ENCODE results near the gene PTPRG.
A peak's percentile ranks its signal among the peaks of the same experiment; 100 is the strongest.

The PTPRG gene

DNA sequence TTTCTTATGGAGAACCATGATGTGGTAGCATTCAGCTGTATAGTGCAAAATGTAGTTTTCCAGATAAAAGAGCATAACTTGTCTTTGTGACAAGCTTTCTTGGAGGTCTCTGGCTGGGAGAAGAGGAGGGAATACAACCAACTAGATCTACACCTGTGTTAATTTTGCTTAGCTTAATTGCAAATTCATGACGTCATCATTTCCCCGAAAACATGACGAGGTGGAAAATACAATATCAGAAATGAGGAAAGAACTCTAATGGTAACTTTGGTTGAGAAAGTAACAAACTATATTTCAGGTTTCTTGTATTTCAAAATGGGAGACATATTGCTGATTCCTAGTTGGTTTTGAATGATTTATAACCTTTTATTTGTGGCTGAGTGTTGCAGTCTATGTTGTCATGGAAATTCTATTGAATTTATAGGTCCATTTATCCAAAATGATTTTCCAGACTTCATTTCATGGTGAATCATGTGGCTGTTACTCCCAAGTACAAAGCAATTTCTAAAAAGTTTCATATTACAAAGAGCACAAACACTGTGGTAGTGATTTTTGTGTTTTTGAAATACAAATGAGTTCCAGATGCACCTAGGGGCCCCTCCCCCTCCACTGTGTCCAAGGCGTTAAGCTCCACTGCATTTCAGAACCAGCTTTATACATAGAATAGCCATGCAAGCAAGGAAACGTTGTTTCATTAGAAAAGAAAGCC is 504.8 kb downstream of the PTPRG start:
- DNase-seq (ENCODE audit: low spot score), result no peak

DNA sequence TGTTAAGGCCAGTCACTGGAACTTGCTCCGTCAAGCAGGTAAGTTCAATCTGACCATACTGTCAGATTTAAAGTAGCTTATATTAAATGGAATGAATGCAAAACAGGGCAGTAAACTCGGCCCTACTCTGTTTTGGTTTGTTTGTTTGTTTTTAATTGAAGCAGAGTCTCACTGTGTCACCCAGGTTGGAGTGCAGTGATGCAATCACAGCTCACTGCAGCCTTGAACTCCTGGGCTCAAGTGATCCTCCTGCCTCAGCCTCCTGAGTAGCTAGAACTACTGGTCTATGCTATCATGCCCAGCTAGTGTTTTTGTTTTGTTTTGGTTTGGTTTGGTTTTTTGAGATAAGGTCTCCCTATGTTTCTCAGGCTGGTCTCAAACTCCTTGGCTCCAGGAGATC is 507.0 kb downstream of the PTPRG start:
- no peak for DNase-seq (ENCODE audit: low spot score)

DNA sequence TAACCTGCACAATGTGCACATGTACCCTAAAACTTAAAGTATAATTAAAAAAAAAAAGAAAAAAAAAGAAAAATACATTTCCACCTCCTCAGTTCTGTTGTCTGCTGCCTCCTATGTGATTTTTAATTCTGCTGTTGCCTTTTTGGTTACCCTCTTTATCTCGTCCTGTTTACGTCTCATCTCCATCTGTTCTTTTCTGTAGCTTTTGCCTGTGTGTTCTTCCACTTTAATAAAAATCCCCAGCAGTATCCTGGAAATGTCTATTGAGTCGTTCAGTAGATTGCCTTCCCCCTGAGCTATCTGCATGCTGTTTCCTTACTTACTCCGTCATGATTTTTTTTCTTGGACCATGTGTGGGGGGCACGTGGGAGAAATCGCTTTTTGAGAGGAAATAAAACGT is 509.5 kb downstream of the PTPRG start:
- DNase-seq (ENCODE audit: low spot score), result no peak

DNA sequence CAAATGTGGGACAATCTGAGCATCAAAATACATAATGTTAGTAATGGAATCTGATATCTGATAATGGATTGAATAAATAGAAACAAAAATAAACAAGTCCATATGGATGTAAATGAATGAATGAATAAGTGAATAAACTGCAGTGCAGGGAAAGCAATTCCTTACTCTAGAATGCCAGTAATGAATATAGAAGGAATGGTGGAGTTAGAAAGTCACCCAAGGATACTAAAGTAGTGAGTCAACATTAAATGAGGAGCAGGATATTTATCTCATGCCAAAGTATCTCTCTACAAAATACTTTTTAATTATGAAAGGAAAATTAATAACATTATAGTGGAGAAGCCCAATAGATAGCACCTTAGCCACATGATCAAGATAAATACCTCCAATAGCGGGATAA is 511.7 kb downstream of the PTPRG start:
- DNase-seq (ENCODE audit: low spot score), result no peak

DNA sequence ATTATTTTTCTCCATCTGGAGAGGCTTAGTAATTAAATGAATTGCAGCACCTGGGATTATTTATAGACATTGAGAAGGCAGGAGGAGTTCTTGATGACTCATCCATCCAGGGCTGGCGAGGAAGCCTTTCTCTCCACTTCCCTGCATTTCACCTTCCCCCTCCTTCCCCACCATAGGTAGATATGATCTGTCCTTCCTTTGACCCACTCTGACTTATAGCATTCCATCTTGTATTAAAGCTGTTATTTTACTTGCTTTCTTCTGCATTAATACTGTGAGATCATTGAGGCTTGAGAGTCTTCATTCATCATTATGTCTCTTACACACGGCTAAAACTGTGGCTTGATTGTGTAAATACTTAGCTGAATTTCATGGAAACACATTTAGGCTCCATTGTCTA is 523.2 kb downstream of the PTPRG start:
- DNase-seq (ENCODE audit: low spot score), result no peak

DNA sequence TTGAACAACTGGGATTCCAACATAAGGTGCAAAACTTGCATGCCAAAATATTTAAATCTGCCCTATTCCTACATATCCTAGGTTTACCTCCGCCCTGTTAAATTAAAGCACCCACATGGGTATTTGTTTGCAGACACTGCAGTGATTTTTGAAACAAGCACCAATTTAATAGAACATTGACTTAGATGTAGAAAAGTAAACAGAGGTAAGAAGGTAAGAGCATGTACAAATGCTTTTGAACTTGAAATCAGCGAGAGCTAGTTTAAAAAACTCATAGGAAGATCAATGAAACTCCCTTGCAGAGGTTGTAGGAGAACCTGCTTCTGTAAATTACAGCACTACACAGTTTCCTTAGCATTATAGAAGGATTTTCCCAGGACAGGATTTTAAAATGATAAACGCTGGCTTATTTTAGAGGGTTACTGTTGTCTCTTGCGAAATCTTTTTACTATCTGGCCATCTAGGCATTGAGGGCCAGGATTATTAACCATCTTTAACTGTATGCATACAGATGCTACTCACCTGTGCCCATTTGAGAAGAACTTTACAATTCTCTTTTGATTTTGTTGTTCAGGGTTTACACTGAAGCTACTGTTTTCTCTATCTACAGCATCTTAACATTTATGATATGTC is 527.2 kb downstream of the PTPRG start:
- no peak for DNase-seq (ENCODE audit: low spot score)

DNA sequence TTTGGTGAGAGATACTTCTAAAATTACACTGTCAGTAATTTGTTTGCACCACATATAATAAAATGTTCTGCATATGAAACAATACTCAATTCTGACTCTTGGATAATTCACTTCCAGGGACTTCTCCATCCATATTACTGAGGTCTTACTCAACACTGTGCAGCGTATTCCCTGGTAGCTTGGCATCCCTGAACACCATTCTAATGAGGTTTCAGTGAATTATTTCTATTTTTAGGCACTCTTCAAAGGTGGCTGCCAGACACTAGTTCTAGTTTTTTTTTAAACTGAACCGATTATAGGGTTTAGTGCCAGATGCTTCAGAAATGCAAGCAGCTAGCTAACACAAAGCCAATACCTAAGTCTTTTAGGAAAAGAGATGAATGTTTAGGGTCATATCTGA is 528.7 kb downstream of the PTPRG start:
- no peak for DNase-seq (ENCODE audit: low spot score)

DNA sequence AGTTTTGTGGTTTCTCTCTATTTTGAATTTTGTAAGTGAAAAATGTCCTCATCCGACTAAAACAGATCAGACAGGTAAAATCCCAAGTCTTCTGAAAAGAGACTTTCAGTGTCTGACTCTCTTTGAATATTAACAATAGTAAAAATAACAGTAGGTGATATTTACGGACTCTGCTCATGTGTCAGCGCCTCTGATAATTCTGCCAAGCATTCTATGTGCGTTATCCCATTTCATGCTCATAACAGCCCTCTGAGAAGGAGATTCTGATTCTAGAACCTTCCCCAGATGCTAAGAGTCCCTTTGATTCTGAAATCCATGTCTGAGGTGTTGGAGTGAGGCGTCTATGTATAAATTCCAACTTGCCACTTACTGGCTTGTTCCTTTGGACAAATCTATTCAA is 529.1 kb downstream of the PTPRG start:
- DNase-seq (ENCODE audit: low spot score), result no peak

DNA sequence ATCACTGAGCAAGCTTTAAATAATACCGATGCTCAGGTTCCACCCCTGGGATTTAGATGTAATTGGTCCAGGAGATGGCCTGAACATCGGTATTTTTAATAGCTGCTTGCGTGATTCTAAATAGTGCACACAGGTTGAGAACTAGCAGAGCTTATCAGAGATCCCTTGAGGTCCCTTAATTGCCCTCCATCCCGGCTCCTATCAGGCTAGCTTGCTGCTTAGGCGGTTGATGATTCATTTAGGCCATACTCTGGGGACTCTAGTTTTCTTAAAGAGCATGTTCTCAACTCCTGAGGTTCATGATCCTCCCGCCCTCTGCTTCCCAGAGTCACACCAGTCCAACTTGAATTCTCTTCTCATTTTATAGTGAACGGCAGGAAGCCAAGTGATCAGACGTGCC is 531.7 kb downstream of the PTPRG start:
- DNase-seq (ENCODE audit: low spot score), result no peak

DNA sequence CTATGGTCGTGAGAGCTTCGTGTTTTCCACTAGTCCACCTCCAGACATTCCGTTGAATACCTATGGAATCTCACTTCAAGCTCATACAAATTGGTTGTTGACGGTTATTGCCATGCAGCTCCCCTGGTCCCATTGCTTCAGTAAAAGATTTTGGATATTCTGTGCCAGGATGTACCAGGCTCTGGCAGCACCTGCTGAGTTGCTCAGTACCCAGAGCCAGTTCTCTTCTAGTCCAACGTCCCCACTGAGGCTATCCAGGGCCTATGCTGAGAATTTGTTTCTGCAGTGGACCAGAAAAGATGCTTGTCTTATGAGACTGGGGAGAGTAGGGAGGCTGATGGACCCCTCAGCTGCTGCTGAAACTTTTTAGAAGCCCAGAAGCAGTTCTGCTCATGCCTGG is 533.1 kb downstream of the PTPRG start:
- DNase-seq (ENCODE audit: low spot score), result no peak

DNA sequence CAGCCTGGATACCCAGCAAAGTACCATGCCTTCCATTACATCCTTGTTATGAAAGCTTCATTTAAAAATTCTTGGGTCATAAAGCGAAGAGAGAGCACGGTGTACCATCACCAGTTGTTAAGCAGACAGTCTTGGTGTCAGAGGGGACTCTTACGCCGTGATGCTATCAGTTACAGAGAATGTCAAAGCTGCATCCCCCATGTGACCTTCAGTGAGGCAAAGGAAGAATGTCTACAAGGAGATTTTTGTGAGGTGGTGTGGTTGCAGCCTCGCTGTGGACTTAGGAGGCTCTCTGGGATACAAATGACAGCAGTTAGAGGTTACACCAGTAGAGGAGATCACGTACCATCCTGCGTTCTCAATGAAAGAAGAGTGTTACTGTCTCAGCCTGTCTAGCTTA is 533.7 kb downstream of the PTPRG start:
- DNase-seq (ENCODE audit: low spot score), result no peak

DNA sequence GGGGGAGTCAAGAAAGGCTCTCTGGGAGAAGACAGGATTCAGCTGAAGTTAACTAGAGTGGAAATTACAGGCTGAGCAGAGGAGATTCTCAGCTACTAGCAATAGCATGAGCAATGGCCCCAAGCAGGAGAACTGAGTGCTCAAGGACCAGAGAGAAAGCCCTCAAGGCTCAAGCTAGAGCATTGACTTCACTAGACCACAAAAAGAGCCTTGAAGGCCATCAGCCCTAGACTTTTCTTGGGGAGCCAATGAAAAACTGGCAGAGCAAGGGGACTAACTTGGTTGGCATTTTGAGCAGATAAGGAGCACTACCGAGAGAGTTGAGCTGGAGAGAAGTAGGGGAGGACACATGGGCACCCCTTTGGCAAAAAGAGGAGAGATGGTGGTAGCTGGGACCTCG is 534.4 kb downstream of the PTPRG start:
- no peak for DNase-seq (ENCODE audit: low spot score)

DNA sequence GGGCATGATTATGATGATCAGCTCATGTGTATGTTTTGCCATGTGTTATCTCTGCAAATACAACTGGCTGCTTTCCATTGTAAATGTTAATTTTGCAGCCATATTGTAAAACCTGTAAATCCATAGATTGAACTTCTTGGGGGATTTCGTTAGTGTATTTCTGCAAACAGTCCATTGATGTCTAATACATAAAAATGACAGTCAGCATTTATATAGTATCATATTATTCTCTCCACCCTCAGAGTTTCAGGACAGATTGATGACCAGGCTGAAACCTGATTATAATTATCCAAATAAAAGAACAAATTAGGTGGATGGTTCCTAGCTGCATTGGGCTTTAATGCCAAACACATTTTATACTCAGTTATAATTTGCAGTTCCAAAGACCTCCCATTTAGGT is 535.1 kb downstream of the PTPRG start:
- no peak for DNase-seq (ENCODE audit: low spot score)

DNA sequence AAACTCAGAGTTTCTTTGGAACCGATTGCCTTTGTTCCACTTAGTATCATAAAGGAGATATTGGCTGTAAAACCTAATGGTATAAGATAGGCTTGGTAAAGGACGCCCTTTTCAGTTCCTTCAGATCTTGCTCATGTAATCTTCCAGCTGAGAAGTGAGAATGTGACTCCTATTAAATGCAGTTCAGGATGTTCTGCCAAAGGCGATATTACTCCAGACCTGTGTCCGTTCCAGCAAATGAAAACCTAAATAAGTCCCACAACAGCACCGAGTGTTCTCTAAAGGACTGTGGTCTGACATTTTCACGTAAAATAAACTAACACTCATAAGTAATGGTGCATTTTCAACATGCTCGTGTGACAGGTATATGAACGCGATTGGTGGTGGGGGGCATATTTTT is 535.8 kb downstream of the PTPRG start:
- no peak for DNase-seq (ENCODE audit: low spot score)

DNA sequence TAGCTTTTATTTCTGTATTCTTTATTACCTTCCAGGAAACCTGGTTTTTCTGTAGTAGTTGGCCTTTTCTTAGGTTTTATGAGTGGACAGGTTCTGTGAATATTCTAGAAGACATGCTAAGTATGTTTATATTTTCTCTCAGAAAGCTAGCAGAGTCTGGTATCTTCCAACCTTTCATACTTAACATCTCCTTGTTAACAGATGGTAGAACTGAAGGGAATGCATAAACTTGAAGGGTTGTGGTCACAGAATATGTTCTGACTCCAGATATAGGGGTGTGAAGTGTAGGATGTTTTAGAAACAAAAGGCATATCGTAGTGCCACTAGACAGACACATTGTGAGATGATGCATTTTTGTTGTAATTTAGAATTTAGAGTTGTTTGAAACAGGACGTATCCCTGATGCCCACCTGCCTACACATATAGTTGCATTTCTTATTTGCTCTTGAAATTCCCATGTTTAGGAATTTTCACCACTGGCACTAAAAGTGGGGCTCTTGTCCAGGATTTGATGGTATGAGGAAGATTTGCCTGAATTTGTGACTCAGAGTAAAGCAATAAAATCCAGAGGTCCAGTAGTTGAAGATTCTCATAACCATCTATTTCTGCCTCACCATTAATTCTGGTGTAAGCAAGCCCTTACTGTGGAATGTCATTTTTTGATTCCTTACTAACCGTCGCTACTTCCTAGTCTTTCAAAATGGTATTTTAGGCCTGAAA is 537.4 kb downstream of the PTPRG start:
- no peak for DNase-seq (ENCODE audit: low spot score)

DNA sequence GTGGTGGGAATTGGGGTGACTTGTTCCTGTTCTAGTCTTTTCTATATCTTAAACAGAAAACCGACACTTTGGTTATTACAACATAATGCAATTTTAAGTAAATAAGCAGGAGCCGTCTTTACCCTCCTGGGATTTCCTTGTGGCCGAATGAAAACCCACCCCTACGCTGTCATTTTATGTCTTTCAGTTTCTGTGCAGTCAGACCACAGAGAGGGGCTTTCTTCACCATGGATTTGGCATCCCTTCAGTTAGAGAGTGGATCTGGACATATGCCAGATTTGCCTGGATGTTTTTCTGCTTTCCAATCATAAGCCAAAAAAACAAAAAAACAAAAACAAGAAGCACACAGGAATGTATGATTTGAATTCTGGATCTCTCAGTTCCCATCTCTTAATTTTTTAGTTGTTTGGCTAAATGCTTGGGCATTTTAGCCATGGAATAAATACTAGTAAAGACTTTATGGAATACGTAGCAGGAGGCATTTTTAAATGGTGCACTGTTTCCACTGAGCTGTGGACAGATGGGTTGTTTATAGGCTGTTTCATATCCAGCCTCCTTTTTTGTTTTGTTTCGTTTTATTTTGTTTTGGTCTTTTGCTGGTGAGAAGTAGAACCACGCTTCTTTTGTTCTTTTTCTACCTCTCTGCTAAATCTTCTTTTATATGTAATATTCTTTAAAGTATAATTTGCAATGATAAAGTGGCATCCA is 539.1 kb downstream of the PTPRG start:
- no peak for DNase-seq (ENCODE audit: low spot score)

DNA sequence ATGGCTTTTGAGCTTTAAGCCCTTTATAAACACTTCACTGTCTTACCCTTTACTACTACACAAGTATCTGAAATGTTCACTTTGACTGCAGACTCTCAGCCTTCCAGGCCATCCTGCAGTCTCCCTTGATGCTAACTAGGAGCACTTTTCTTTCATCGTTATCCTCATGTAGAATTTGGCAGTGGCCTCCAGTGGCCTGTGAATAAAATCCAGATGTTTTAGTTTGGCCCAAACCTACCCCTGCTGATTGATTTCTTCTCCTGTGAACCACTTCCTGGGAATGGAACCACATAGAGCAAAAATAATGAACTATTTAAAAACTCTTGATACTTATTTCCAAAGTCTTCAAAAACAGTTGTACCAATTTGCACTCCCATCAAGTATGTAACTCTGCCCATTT is 540.1 kb downstream of the PTPRG start:
- DNase-seq (ENCODE audit: low spot score), result no peak

DNA sequence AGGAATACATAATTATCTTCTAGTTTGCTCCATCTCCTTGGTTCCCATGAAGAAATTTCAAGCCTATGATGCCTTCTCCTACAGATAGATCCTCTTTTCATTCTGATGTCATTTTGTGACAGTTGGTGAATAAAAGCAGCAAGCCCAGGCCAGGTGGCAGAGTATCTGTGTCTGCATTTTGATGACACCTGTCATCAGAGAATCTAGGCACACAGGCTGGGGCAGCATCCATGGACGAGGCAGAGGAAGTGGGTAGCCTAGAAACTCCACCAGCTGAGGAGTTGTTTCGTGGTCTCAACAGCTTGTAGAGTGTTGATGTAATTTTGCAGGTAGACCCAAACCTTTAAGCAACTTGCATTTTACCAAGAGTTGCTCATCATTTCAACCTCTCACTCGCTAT is 542.2 kb downstream of the PTPRG start:
- no peak for DNase-seq (ENCODE audit: low spot score)

DNA sequence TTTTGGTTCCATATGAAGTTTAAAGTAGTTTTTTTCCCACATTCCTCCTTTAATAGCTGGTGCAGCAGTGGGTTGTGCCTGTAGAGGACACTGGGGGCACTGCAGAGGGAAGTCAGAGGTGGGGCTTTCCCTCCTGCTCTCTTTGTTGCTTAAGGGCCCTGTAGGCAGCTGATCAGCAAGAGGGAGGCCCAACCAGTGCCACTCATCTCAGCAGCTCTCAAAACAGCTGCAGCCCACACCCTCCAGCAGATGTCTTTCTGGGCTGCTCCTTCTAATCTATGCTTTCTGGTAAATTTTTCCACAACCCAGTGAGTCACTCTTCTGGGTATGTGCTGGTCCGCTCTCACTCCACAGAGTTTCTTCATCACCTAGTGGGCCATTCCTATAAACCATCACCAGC is 548.2 kb downstream of the PTPRG start:
- peak; percentile 5 for DNase-seq (ENCODE audit: low spot score)

DNA sequence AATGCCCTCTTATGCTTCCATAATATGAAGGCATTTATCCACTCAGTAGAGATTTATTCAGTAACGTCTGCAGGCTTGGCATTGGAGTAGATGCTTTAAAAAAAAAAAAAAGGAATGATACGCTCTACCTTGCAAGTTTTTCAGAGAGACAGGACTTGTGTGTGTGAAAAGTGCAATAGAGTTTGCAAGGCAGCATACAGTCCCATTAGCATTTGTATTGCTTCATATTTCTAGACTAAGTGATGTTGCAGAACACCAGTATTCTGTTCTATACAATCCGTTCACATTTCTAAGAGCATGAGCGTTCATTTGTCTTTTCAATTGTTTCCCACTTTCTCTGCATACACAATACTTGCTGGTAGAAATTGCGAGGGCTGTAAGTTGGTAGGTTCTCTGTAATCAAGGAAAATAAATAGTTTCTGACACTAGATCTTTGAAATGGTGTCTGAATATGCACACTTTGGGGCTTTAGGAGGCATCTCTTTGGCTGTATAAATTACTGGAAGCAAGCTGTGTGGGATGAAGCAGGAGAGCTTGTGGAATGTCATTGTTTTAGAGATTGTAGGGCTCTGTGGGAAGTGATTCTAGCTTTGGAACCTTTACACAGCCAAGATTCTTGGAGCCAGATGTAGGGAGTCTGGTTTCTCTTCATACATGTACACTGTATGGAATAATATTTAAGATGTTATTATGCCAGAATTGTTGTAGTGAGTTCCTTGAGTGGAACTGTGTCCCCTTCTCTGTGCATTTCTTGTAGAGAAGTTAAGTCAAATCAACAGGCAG is 549.3 kb downstream of the PTPRG start:
- DNase-seq (ENCODE audit: low spot score), result no peak

DNA sequence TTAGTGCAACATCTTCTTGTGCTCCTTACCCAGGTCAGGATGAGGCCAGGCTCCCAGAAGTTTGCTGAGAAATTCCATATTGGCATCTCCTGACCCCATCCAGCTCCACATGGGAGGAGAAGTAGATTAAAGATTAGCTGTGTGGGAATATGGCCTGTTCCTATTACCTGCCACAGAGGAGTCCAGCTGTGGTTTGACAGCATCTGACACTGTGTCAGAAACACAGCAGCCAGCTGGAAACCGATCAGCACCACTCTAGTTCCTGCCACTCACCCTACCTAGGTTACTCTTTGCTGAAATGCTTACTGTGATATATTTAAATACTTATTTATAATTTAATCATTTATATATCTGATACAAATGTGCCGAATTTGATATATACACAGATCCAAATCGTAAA is 551.7 kb downstream of the PTPRG start:
- DNase-seq (ENCODE audit: low spot score), result no peak

DNA sequence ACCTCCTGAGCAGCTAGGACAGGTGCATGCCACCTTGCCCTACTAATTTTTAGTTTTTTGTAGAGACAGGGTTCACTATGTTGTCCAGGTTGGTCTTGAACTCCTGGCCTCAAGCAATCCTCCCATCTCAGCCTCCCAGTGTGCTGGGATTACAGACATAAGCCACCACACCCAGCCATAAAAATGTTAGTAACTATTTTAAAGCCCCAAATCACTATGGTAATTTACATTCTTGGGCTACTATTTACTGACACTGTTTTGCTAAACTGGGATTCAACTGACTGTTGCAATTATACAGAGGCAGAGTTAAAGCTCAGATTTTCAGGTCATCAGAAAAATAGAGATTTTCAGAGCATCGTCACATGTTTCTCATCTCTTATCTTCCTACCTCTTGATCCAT is 553.4 kb downstream of the PTPRG start:
- DNase-seq (ENCODE audit: low spot score), result no peak
